ENCODE data around the gene TRAM2.
A peak's percentile ranks its signal among the peaks of the same experiment; 100 is the strongest.

Gene TRAM2

DNA sequence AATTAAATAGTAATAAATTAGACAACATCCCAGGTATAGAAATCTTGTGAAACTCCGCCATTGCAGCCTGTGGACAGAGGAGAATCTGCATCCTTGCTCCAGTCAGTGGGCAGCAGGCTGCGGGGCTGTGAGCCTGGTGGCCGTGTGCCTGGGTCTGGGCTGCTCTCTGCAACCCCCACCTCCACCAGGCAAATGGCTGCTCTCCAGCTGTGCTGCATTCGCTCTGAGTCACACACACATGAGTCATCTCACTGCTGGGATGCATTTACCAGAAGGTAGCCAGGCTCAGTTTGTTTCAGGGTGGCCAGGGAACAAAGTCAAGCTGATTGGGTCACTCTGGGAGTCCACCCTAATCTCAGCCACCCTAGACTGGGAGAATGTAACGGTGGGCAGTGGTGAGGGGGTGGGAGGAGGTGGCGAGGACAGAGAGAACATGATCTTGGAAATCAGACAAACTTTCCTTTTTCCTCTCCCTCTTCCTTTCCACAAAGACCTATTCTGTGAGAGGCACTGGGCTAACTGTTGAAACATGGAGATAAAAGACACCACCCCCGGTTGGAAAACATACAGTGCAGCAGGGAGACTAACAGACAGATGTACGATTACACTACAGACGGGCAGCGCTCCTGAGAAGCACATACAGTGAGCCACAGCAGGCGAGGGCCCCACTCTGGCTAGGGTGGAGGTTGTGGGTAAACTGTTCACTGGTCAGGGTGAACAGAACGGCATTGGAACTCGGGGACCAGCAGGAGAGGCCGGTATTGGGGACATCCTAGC lies 59.2 kb downstream of the TRAM2 start:
- H3K4me1 ChIP-seq (ENCODE audit: control extremely low read depth in 1 of 4, control insufficient read depth in 4 of 4, insufficient read depth in 4 of 4, low read length in 3 of 4): no peaks in the 10 kb centered on the region

DNA sequence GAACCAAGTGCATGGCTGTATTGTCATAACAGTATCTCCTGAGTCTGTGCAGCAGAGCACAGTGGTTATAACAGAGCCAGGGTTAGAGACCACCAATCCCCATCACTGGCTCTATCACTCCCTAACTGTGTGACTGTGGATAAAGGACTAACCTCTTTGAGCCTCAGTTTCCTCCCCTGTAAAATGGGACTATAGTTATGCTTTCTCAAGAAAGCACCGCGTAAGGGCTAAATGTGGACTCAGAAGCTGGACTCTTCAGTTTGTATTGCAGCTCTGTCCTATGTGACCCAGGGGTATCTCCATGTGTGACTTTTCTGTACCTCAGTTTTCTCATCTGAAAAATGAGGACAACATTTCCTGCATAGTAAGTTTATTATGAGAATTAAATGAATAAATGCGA lies 59.9 kb downstream of the TRAM2 start:
- H3K27me3 ChIP-seq (replicated peaks in 2 of 5; ENCODE audit: control insufficient read depth in 4 of 5, insufficient read depth in 5 of 5, low read length in 4 of 5): no peaks in the 10 kb centered on the region
- ChIA-PET POLR2A (no interaction called here), CTCF (no interaction called here)
- 100% methylated on average over 2 of the region's 3 CpGs for WGBS (ENCODE audit: insufficient coverage)
- peak overlapping the region in 1 of 2 experiments; percentile 63 for H3K27ac ChIP-seq (ENCODE audit: insufficient read depth in 1 of 2, low read depth in 1 of 2, low read length in 2 of 2, poor library complexity in 1 of 2, severe bottlenecking in 2 of 2)
- H3K9me3 ChIP-seq (ENCODE audit: control extremely low read depth in 1 of 5, control insufficient read depth in 4 of 5, insufficient read depth in 2 of 5, low read depth in 1 of 5, low read length in 4 of 5): no peaks in the 10 kb centered on the region
- H3K4me1 ChIP-seq (ENCODE audit: control extremely low read depth in 1 of 4, control insufficient read depth in 4 of 4, insufficient read depth in 4 of 4, low read length in 3 of 4): no peaks in the 10 kb centered on the region
- no peak for DNase-seq
- no peak overlapping the region for H3K4me3 ChIP-seq (ENCODE audit: control insufficient read depth in 1 of 7, extremely low read depth in 1 of 7, insufficient read depth in 4 of 7, low read depth in 2 of 7, low read length in 6 of 7)
- peaks cover 0 to 41% (median 31%) of the 10 kb centered on the region in 4 experiments for H3K36me3 ChIP-seq (ENCODE audit: control insufficient read depth in 4 of 4, insufficient read depth in 4 of 4, low read length in 3 of 4)

More for the DNA sequence above, 59.2 kb downstream of the TRAM2 start:
- Histone ChIP-seq H3K36me3 (ENCODE audit: control insufficient read depth in 4 of 4, insufficient read depth in 4 of 4, low read length in 3 of 4) (peaks cover 0 to 39% (median 27%) of the 10 kb centered on the region in 4 experiments), H3K27ac (ENCODE audit: insufficient read depth in 1 of 2, low read depth in 1 of 2, low read length in 2 of 2, poor library complexity in 1 of 2, severe bottlenecking in 2 of 2) (peak overlapping the region in 1 of 2 experiments; percentile 63), H3K4me3 (ENCODE audit: control insufficient read depth in 1 of 7, extremely low read depth in 1 of 7, insufficient read depth in 4 of 7, low read depth in 2 of 7, low read length in 6 of 7) (no peak overlapping the region), H3K9me3 (ENCODE audit: control extremely low read depth in 1 of 5, control insufficient read depth in 4 of 5, insufficient read depth in 2 of 5, low read depth in 1 of 5, low read length in 4 of 5) (no peaks in the 10 kb centered on the region), H3K27me3 (replicated peaks in 2 of 5; ENCODE audit: control insufficient read depth in 4 of 5, insufficient read depth in 5 of 5, low read length in 4 of 5) (no peaks in the 10 kb centered on the region)
- 94% methylated on average over 12 of the region's 14 CpGs for WGBS (ENCODE audit: insufficient coverage)
- CTCF ChIA-PET: no interaction called here
- POLR2A ChIA-PET: no interaction called here
- DNase-seq: peak in 2 of 3 donors; percentile 48 to 54

DNA sequence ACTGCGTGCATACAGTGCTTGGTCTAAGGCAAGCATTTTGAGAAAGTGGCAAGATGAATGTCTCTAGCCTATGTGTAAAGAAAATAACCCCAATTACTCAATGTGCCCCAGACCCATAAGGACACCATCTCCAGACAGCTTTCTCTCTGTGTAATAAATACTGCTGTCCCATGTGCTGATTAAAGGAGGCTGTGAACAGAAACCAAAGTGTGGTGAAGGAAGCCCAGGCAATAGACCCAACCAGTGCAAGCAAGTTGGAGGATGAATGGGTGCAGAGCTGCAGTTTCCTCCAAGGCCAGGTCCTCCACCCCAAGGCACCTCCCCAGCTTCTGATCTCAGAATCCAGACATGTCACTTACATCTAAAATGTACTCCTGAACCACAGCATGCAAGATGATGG lies 60.6 kb downstream of the TRAM2 start:
- Histone ChIP-seq H3K27me3 (replicated peaks in 2 of 5; ENCODE audit: control insufficient read depth in 4 of 5, insufficient read depth in 5 of 5, low read length in 4 of 5) (no peaks in the 10 kb centered on the region), H3K4me1 (ENCODE audit: control extremely low read depth in 1 of 4, control insufficient read depth in 4 of 4, insufficient read depth in 4 of 4, low read length in 3 of 4) (no peaks in the 10 kb centered on the region), H3K9me3 (ENCODE audit: control extremely low read depth in 1 of 5, control insufficient read depth in 4 of 5, insufficient read depth in 2 of 5, low read depth in 1 of 5, low read length in 4 of 5) (no peaks in the 10 kb centered on the region), H3K27ac (ENCODE audit: insufficient read depth in 1 of 2, low read depth in 1 of 2, low read length in 2 of 2, poor library complexity in 1 of 2, severe bottlenecking in 2 of 2) (no peak overlapping the region), H3K4me3 (ENCODE audit: control insufficient read depth in 1 of 7, extremely low read depth in 1 of 7, insufficient read depth in 4 of 7, low read depth in 2 of 7, low read length in 6 of 7) (no peak overlapping the region), H3K36me3 (ENCODE audit: control insufficient read depth in 4 of 4, insufficient read depth in 4 of 4, low read length in 3 of 4) (peaks cover 0 to 47% (median 36%) of the 10 kb centered on the region in 4 experiments)
- DNase-seq: no peak
- no CpG with 5 or more reads among the region's 1 CpG for WGBS (ENCODE audit: insufficient coverage)
- ChIA-PET POLR2A (interaction anchor here (0.6 kb wide), 1 partner anchor 184 kb away, joined by 3 read pairs; no protein-coding TSS in a partner anchor), CTCF (interaction anchor here (0.9 to 1.8 kb wide), 4 partner anchors 8 to 89 kb away, joined by 3 to 5 read pairs (median 4); no protein-coding TSS in a partner anchor)

DNA sequence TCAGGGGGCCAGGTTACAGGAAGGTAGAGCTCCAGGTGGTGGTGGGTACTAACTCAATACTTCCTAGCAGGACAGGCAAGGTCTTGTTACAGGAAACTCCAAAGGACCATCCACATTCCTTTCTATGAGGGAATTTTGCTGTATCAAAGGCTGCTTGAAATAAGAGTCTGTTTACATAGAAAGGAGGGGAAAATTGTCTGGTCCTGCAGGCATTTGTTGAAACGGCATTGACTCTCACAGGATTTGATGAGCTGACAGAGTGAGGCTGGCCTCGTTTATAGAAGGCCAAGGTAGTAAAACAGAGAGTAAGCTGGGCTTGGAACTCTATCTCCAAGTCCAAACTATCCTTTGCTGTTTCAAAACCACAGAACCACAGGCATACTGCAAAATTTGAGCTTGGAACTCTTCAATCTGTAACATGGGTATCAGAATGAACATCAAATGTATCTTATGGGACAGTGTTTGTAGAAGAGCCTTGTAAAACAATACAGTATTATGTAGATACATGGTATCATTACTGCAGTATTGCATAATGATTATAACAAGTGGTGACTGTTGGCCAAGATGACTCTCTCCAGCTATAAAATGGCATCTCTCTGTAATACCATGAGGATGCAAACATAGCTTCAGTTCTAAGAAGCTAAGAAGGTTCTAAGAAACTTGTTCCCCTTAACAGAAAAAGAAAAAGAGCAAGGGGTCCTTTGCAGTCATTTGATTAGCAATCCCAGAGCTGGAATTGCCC lies 61.5 kb downstream of the TRAM2 start:
- Histone ChIP-seq H3K36me3 (ENCODE audit: control insufficient read depth in 4 of 4, insufficient read depth in 4 of 4, low read length in 3 of 4) (peaks cover 0 to 48% (median 37%) of the 10 kb centered on the region in 4 experiments), H3K27me3 (replicated peaks in 2 of 5; ENCODE audit: control insufficient read depth in 4 of 5, insufficient read depth in 5 of 5, low read length in 4 of 5) (no peaks in the 10 kb centered on the region), H3K4me1 (ENCODE audit: control extremely low read depth in 1 of 4, control insufficient read depth in 4 of 4, insufficient read depth in 4 of 4, low read length in 3 of 4) (no peaks in the 10 kb centered on the region), H3K9me3 (ENCODE audit: control extremely low read depth in 1 of 5, control insufficient read depth in 4 of 5, insufficient read depth in 2 of 5, low read depth in 1 of 5, low read length in 4 of 5) (no peaks in the 10 kb centered on the region), H3K4me3 (ENCODE audit: control insufficient read depth in 1 of 7, extremely low read depth in 1 of 7, insufficient read depth in 4 of 7, low read depth in 2 of 7, low read length in 6 of 7) (no peak overlapping the region), H3K27ac (ENCODE audit: insufficient read depth in 1 of 2, low read depth in 1 of 2, low read length in 2 of 2, poor library complexity in 1 of 2, severe bottlenecking in 2 of 2) (no peak overlapping the region)
- 92% methylated on average over 2 of the region's 2 CpGs for WGBS (ENCODE audit: insufficient coverage)
- ChIA-PET CTCF (interaction anchor here (0.6 to 1.8 kb wide), 6 partner anchors 9 to 148 kb away, joined by 3 to 5 read pairs (median 4); no protein-coding TSS in a partner anchor), POLR2A (interaction anchor here (0.6 kb wide), 1 partner anchor 207 kb away, joined by 5 read pairs; no protein-coding TSS in a partner anchor)
- no peak for DNase-seq

GRCh38 chr6:52514514-52514913 lies 62.3 kb downstream of the TRAM2 start:
- POLR2A ChIA-PET: no interaction called here

GRCh38 chr6:52513896-52514295 lies 63.0 kb downstream of the TRAM2 start:
- DNase-seq: no peak
- Histone ChIP-seq H3K9me3 (ENCODE audit: control extremely low read depth in 1 of 5, control insufficient read depth in 4 of 5, insufficient read depth in 2 of 5, low read depth in 1 of 5, low read length in 4 of 5) (no peaks in the 10 kb centered on the region), H3K27ac (ENCODE audit: insufficient read depth in 1 of 2, low read depth in 1 of 2, low read length in 2 of 2, poor library complexity in 1 of 2, severe bottlenecking in 2 of 2) (no peak overlapping the region), H3K4me3 (ENCODE audit: control insufficient read depth in 1 of 7, extremely low read depth in 1 of 7, insufficient read depth in 4 of 7, low read depth in 2 of 7, low read length in 6 of 7) (no peak overlapping the region), H3K4me1 (ENCODE audit: control extremely low read depth in 1 of 4, control insufficient read depth in 4 of 4, insufficient read depth in 4 of 4, low read length in 3 of 4) (no peaks in the 10 kb centered on the region), H3K36me3 (ENCODE audit: control insufficient read depth in 4 of 4, insufficient read depth in 4 of 4, low read length in 3 of 4) (peaks cover 0 to 53% (median 43%) of the 10 kb centered on the region in 4 experiments), H3K27me3 (replicated peaks in 2 of 5; ENCODE audit: control insufficient read depth in 4 of 5, insufficient read depth in 5 of 5, low read length in 4 of 5) (no peaks in the 10 kb centered on the region)
- ChIA-PET POLR2A (no interaction called here), CTCF (interaction anchor here (1.4 kb wide), 1 partner anchor 149 kb away, joined by 4 read pairs; no protein-coding TSS in a partner anchor)
- WGBS (ENCODE audit: insufficient coverage): no CpG with 5 or more reads among the region's 4 CpGs

More at GRCh38 chr6:52514514-52514913, 62.3 kb downstream of the TRAM2 start:
- no peaks in the 10 kb centered on the region for H3K9me3 ChIP-seq (ENCODE audit: control extremely low read depth in 1 of 5, control insufficient read depth in 4 of 5, insufficient read depth in 2 of 5, low read depth in 1 of 5, low read length in 4 of 5)
- DNase-seq: no peak
- no peak overlapping the region for H3K4me3 ChIP-seq (ENCODE audit: control insufficient read depth in 1 of 7, extremely low read depth in 1 of 7, insufficient read depth in 4 of 7, low read depth in 2 of 7, low read length in 6 of 7)
- no peaks in the 10 kb centered on the region for H3K27me3 ChIP-seq (replicated peaks in 2 of 5; ENCODE audit: control insufficient read depth in 4 of 5, insufficient read depth in 5 of 5, low read length in 4 of 5)
- CTCF ChIA-PET: interaction anchor here (1.4 to 1.8 kb wide), 2 partner anchors 84 to 148 kb away, joined by 4 read pairs; no protein-coding TSS in a partner anchor
- 96% methylated on average over 7 of the region's 7 CpGs for WGBS (ENCODE audit: insufficient coverage)
- H3K4me1 ChIP-seq (ENCODE audit: control extremely low read depth in 1 of 4, control insufficient read depth in 4 of 4, insufficient read depth in 4 of 4, low read length in 3 of 4): no peaks in the 10 kb centered on the region
- peaks cover 0 to 51% (median 41%) of the 10 kb centered on the region in 4 experiments for H3K36me3 ChIP-seq (ENCODE audit: control insufficient read depth in 4 of 4, insufficient read depth in 4 of 4, low read length in 3 of 4)
- H3K27ac ChIP-seq (ENCODE audit: insufficient read depth in 1 of 2, low read depth in 1 of 2, low read length in 2 of 2, poor library complexity in 1 of 2, severe bottlenecking in 2 of 2): no peak overlapping the region

Measured in common myeloid progenitor, CD34-positive (primary cell).